GM18858 (cell line): Measurements from ENCODE around the gene CNTN5.

ENCODE experiments used
- ATAC-seq: cut with Tn5 transposase; IDR thresholded peaks from one replicate; pipeline ENCODE4 v1.9.1; 2021; ENCODE audit not compliant: unreplicated experiment

CNTN5 gene

GRCh38 chr11:99162819-99163218 is 142.1 kb downstream of the CNTN5 start:
- no peak for ATAC-seq

GRCh38 chr11:99170591-99170990 is 149.8 kb downstream of the CNTN5 start:
- ATAC-seq, result no peak

- ATAC-seq, result no peak
These were observed 150.6 kb downstream of the CNTN5 start for GRCh38 chr11:99171330-99171729.

GRCh38 chr11:99176430-99176829 is 155.7 kb downstream of the CNTN5 start:
- no peak for ATAC-seq

DNA sequence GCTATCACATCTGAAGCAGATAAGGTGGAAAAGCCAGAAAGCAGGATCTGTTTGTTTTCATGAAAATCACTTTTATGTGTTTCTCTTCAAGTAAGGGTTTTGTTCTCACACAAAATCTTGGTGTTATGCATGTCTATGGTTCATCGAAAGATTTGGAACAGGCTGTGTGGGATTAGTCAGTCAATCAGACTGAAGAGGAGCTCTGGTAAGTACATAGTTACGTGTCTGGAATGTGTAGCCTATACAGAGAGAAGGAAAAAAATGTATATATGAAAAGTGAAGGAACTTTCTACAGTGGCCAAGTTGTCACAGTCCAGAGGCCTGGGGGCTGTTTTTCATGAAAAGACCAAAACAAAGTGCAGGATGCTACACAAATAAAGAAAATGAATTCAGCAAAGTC is 156.7 kb downstream of the CNTN5 start:
- no peak for ATAC-seq

DNA sequence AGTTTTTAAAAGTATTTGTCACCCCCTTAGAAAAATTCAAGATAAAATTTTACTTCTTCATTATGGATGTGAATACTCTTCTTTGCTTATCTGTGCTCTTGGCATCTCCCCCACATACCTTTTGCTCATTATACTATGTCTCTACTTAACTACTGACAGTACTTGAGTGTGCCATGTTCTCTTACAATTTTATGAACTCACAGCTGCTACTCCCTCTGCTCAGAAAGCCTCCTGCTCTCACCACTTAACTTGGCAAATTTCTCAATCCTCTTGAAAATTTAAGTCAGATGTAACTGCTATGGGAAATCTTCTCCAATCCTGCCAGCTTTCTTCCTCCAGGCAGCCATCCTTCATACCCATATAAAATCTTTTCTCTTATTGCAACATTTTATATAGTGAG is 163.4 kb downstream of the CNTN5 start:
- no peak for ATAC-seq

GRCh38 chr11:99188221-99188620 is 167.5 kb downstream of the CNTN5 start:
- ATAC-seq, result no peak

GRCh38 chr11:99192716-99193115 is 172.0 kb downstream of the CNTN5 start:
- no peak for ATAC-seq

DNA sequence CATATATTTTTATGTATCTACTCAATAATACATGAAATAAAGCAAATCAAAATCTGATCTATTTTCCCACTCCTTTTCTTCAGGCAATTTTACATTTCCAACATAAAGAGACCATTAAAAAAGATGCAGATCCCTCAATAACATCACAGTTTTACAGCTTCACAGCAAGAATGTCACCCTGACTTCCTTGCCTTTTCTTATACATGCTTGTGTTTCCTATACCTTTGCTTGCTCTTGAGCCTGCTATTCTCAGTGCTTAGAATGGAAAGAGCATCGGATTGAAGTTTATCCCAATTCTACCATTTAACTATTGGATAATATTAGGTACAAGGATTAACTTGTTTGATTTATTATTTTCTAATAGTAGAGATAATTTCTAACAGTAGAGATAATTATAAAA is 176.7 kb downstream of the CNTN5 start:
- ATAC-seq, result no peak

- no peak for ATAC-seq
These were observed 177.5 kb downstream of the CNTN5 start for GRCh38 chr11:99198215-99198614.

DNA sequence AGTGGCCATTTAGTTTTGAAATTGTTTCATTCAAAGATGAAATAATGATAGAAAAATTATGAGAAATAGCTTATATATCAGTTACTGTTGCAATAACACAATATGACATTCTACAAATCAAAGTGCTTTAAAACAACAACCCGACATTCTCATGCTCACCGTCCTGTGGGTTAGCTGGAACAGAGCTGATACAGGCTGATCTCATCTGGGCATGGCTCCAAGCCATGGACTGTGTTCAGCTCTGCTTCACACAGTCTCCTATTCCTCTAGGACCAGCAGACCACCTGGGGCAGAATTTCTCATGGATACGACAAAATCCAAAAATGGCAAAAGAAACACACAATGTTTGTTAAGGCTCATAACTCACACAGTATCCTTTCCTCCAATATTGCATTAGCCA is 178.6 kb downstream of the CNTN5 start:
- ATAC-seq, result no peak

DNA sequence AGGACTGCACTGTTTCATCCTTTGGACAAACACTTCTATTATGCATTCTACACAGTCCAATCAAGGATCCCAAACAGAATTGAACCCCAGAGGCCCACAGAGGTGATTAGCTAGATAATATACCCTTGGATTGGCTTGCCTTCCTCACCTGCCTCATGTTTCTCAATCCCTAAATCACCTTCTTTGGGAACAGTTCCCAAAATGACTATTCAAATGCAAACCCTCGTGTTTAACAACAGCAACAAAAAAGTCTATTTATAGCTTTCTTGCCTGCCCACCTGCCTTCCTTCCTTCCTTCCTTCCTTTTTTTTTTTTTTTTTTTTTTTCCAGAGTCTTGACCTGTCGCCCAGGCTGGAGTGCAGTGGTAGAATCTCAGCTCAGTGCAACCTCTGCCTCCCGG is 180.0 kb downstream of the CNTN5 start:
- ATAC-seq, result no peak

GRCh38 chr11:99208813-99209212 is 188.1 kb downstream of the CNTN5 start:
- no peak for ATAC-seq

DNA sequence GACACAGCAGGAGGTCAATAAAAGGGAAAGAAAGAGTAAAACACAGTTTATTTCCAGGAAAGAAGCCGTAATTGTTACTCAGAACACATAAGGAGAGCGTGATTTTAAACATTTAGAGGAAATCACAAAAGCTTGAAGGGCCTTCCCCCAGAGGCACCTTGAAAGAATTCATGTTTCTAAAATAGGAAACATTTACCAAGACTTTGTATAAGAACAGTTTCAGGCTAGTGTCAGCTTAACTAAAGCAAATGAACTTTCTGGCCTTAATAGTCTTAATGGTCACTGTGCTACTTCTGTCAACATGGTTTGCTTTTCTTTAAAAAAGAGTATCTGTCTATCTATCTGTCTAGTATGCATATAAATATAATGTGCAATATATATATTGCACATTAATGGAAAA is 208.8 kb downstream of the CNTN5 start:
- ATAC-seq, result no peak

GRCh38 chr11:99234534-99234933 is 213.8 kb downstream of the CNTN5 start:
- no peak for ATAC-seq

DNA sequence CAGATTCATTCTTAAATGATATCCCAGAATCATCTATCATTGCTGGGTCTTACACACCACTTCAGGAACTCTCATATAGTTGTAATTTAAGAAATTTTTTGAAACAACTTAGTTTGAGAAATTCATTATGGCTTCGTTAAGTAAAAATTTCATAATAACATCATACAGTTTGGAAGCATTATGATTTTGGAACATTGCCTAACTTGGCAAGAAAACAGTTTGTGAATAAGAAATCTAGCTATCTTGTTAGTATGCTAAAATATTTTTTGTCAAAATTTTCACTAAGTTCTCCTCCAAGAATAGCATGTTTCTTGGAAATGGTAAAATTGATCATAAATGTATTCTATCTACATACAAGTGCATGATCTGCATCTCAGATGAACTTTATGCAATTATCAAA is 217.7 kb downstream of the CNTN5 start:
- no peak for ATAC-seq

DNA sequence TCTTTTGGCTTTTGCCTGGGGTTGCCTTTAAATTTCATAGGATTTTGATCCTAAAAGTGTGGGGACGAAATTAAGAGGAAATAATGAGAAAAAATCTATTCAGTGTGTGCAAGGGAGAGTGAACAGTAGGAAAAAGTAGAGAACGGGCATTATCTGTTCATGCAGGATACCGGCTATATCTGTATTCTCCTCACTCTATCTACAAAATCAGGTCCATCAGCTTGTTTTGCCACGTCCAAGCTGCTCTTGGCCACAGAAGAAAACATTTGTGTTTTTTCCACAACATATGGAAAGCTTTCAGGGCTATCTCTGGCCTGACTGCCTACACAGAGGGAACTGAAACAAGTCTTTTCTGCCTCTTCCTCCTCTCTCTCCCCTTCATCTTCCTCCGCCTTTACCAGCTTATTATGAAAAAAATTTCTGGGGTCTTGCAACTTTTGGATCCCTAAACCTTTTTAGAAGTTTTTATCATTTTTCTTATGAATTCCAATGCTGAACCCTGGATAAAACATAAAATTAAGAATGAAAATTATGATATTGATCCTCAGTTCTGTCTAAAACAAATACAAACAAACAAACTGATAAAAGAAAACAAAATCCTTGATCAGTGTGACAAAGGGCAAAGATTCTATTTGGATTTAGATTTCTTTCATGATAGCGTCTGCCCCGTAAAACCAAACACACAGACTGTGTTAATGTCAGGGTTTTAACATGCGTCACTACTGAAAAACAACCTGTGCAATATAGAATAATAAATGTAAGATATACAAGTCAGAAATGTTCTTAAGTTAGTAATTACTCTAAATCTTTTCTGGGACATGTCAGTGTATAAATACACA is 219.7 kb downstream of the CNTN5 start:
- ATAC-seq, result no peak

GRCh38 chr11:99241066-99241465 is 220.3 kb downstream of the CNTN5 start:
- ATAC-seq, result no peak

GRCh38 chr11:99244613-99245012 is 223.9 kb downstream of the CNTN5 start:
- no peak for ATAC-seq

DNA sequence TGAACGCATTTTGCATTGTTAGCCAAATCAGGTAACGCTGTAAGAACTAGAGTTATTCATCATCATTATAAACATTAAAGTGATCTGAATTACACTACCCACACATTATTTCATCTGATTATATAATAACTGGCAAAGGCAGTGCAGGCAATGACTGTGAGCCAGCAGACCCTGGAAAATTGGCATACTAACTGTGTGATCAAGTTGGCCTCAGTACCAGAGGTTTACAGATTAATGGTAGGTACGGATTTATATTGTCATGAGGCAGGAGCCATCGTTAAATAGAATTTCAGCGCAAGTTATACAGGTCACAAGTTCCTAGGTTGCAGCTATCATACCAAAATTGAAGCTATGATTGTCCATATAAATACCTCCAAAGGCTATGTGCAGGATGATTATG is 225.4 kb downstream of the CNTN5 start:
- no peak for ATAC-seq

DNA sequence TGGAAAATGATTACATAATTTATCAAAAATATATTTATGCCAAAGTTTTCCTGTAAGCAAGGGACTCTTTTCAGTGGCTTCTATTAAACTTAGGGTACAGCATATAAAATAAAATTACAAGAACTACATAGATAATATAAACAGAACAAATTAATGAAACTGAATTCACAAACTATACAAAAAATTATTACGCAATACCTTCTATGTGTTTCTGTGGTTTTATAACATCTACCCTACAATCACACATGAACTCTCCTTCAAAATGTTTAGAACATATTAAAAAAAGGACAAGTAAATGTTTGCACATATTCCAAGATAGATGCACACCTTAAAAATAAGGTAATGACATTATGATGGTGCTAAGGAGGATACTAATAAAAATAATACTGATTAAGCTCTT is 235.9 kb downstream of the CNTN5 start:
- ATAC-seq, result no peak

GRCh38 chr11:99257131-99257530 is 236.4 kb downstream of the CNTN5 start:
- ATAC-seq, result no peak

DNA sequence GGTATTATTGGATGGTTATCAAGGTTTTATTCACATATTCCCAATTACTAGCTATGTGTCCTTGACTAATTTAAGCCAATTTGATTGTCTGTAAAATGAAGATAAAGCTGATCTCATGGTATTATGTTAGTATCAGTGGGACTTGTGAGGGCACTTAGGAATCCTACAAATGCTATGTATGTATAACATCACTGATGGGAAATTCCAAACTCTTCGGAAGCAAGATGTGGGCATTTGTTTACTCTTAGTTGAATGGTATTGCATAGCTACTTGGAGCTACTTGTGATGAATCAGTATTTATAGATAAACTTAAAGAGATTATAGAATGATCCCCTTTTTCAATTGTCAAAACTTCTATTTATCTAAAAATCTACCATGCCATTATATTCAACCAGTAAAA is 239.9 kb downstream of the CNTN5 start:
- no peak for ATAC-seq
